ENCODE measurements around the gene HEXIM2. TPM values are rescaled to one million over a fixed set of nuclear protein-coding genes. Genes with fewer than 3 reads are reported as not detected.

Gene HEXIM2, protein sequence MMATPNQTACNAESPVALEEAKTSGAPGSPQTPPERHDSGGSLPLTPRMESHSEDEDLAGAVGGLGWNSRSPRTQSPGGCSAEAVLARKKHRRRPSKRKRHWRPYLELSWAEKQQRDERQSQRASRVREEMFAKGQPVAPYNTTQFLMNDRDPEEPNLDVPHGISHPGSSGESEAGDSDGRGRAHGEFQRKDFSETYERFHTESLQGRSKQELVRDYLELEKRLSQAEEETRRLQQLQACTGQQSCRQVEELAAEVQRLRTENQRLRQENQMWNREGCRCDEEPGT
- total RNA-seq: 10 to 100 TPM in 1 of 10 donors, 1 to 10 TPM in 9; 4.6 to 10.3 (median 6.3) TPM
- polyA plus RNA-seq: 1 to 10 TPM; 3.0 to 6.4 TPM
- long read RNA-seq, donor 1, partial matches to known transcripts: 0 of 12 reads
- long read RNA-seq, donor 1, other reads (novel, unspliced or antisense): 1 of 12 reads
- long read RNA-seq, donor 2, partial matches to known transcripts: 0 of 8 reads
- long read RNA-seq, donor 2, other reads (novel, unspliced or antisense): 1 of 8 reads
- long read RNA-seq, donor 3, partial matches to known transcripts: 1 of 8 reads
- long read RNA-seq, donor 3, other reads (novel, unspliced or antisense): 4 of 8 reads

DNA sequence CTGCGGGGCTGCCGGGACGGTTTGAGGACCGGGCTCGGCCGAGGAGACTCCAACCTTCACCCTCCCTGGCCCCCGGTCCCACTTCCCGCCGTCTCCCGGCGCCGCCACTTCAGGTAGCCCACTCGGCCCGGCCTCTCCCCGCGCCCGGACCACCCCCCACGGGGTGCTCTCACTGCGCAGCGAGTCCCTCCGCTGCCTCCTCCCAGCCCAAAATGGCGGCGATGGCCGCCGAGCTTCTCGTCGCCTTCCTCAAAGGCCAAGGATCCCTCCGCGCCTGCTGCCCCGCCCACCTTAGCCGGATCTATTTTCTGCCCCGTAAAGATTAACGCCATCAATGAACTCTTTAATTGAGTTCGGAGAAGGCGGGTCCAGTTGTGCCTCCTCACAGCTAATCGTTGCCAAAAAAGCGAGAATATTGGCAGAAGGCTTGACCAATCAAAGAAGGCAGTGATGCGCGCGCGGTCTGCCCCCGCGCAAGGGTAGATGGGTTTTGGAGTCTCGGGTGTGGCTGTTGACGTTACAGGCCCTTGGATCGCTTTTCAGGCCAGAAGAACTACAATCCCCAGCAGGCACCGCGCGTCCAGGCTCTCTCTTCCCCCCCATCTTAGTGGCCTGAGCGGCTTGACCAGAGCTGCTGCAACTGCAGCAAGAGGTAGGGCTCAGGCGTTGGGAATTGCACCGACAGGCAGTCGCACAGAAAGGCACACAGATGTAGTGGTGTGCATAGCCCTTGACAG, at the start of gene HEXIM2:
Gene HEXIM2, plus strand, starts transcription at position 588 of the 737 bp plus-strand sequence. CDS start 919 bp downstream, outside the sequence.
- no peak for TF ChIP-seq CTCF (IDR thresholded peaks at IDR 0.05)
- Histone ChIP-seq H3K4me3 (peak within 1 kb of the TSS; percentile 79 to 98 (median 94)), H3K27me3 (no peaks in the 10 kb centered on the region), H3K36me3 (peaks cover 0 to 11% (median 0%) of the 10 kb centered on the region in 9 donors), H3K4me1 (peaks cover 10 to 55% (median 39%) of the 10 kb centered on the region in 9 donors), H3K27ac (peak within 1 kb of the TSS; percentile 99 to 100 (median 100)), H3K9me3 (no peaks in the 10 kb centered on the region)
- intact Hi-C loops (cut with DNase I): loop anchor here in 4 of 10 donors (1.0 to 5.0 kb wide), 2 partner anchors 13 to 36 kb away; partner anchors contain the start of gene HEXIM1 (in 4 of the 4)
- ATAC-seq (peak; percentile 94 to 97 (median 97)), DNase-seq (peak; percentile 96 to 99)
- WGBS, 2 donors: 0% methylated on average over 50 to 53 of the region's 53 CpGs

GRCh38 chr17:45112559-45113423, 48.9 kb upstream of the HEXIM2 start:
- no peak for ATAC-seq
- Histone ChIP-seq H3K27me3 (no peaks in the 10 kb centered on the region), H3K9me3 (no peaks in the 10 kb centered on the region), H3K4me3 (no peak overlapping the region), H3K4me1 (peaks cover 5 to 47% (median 29%) of the 10 kb centered on the region in 9 donors), H3K36me3 (peaks cover 0 to 55% (median 9%) of the 10 kb centered on the region in 9 donors), H3K27ac (peak overlapping the region in 8 of 10 donors; percentile 52 to 94 (median 88))
- 92 to 97% methylated on average over 23 of the region's 23 CpGs for WGBS, 2 donors
- DNase-seq: no peak
- intact Hi-C loops (cut with DNase I): no loop called here
- no peak for TF ChIP-seq CTCF (IDR thresholded peaks at IDR 0.05)

GRCh38 chr17:45113424-45113754, 48.3 kb upstream of the HEXIM2 start:
- 92 to 95% methylated on average over 9 of the region's 9 CpGs for WGBS, 2 donors
- Histone ChIP-seq H3K4me1 (peaks cover 5 to 41% (median 29%) of the 10 kb centered on the region in 9 donors), H3K9me3 (no peaks in the 10 kb centered on the region), H3K27me3 (no peaks in the 10 kb centered on the region), H3K36me3 (peaks cover 0 to 55% (median 7%) of the 10 kb centered on the region in 9 donors), H3K4me3 (no peak overlapping the region), H3K27ac (peak overlapping the region in 3 of 10 donors; percentile 13 to 94 (median 34))
- DNase-seq: no peak
- no peak for ATAC-seq
- intact Hi-C loops (cut with DNase I): no loop called here
- TF ChIP-seq CTCF (IDR thresholded peaks at IDR 0.05): no peak
